ENCODE results near the gene COQ9.

- TF ChIP-seq POLR2A (IDR thresholded peaks at IDR 0.05; ENCODE audit: low read depth, low read length) (no peak), TAF1 (IDR thresholded peaks at IDR 0.05; ENCODE audit: borderline replicate concordance, low read depth, low read length) (no peak)
Measured at GRCh38 chr16:57497121-57497520, 49.8 kb downstream of the COQ9 start.
